Testis (tissue), 3 donors: ENCODE measurements around the gene SYT1. TPM values are rescaled to one million over a fixed set of nuclear protein-coding genes. Genes with fewer than 3 reads are reported as not detected.

Experiments used
- DNase-seq: peaks from one replicate; pipeline ENCODE4 v3.0.0-alpha.2; 2019
- H3K27ac ChIP-seq, 2 donors: fragments of 200-600 bp; sonication (generic); one replicate each; pipeline ENCODE4 v1.5.1; 2019
- H3K27me3 ChIP-seq: fragments of 200-600 bp; sonication (generic); one replicate; pipeline ENCODE4 v1.5.1; 2019
- H3K36me3 ChIP-seq: fragments of 200-600 bp; sonication (generic); one replicate; pipeline ENCODE4 v1.5.1; 2017; ENCODE audit warnings: low read depth; ENCODE audit errors: missing control alignments
- H3K4me1 ChIP-seq: fragments of 200-600 bp; sonication (generic); one replicate; pipeline ENCODE4 v1.5.1; 2019
- H3K4me3 ChIP-seq, 2 donors: fragments of 200-600 bp; sonication (generic); one replicate each; pipeline ENCODE4 v1.5.1; 2017 to 2019
- H3K9me3 ChIP-seq: fragments of 200-600 bp; sonication (generic); one replicate; pipeline ENCODE4 v1.5.1; 2017
- POLR2A ChIP-seq: fragments of 450-650 bp; IDR thresholded peaks from one replicate; pipeline ENCODE4 v1.6.1; 2017; ENCODE audit warnings: antibody characterized with exemption, mild to moderate bottlenecking, moderate library complexity
- WGBS, 2 donors: methylation state at CpG; one replicate each; pipeline ENCODE4 v1.1.5; 2018; 5-methylcytosine and 5-hydroxymethylcytosine counted together
- intact Hi-C: fragments of 100-400 bp; cut with DNase I; formaldehyde crosslinking; loops from one replicate; pipeline ENCODE4 v1.15.1; 2023; ENCODE audit warnings: low total_unique reads
- polyA plus RNA-seq: library from polyadenylated mRNA; stranded (reverse); fragments of 350-450 nt; fragmentation: Illumina TruSeq; extraction: RNeasy Lipid Tissue Mini Kit (QIAGEN cat#74804); gene quantifications from one replicate; pipeline ENCODE4 v1.2.3, GENCODE V29; 2014; ENCODE audit warnings: low read depth, low replicate concordance; ENCODE audit not compliant: insufficient read depth
- total RNA-seq, 2 donors: library from RNA; depleted of rRNA; stranded (reverse); fragments of >200 nt; gene quantifications; one replicate each; pipeline ENCODE4 v1.2.3, GENCODE V29; 2016
- TF ChIP-seq, protein P1 (sequence below), 3 experiments: fragments of 450-650 bp in 2 of 3; fragments of 200-600 bp in 1 of 3; sonication (generic) in 1 of 3; IDR thresholded peaks; one replicate each; pipeline ENCODE4 v1.5.1; 2016 to 2019; ENCODE audit warnings: antibody characterized with exemption in 3 of 3, mild to moderate bottlenecking in 2 of 3, moderate library complexity in 1 of 3

SYT1 gene
- total and polyA plus RNA-seq, 3 donors from 2014 or later = 1.1 to 1.7 (median 1.3) TPM

DNA sequence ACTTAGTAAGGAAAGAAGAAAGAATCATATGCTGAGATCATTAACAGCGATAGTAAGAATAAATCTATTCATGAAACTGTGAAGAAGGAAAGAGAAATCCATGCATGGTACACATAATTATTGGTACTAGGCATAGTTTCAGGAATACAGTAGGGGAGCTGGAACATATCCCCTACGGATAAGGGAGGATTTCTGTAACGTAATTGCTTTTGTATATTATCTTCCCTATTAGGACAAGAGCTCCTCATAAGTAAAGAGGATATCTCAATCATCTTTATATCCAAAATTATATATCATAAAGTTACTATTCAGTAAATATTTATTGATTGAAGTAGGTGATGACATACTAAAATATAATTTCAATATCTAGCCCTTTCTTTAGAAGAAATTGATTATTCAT lies 22.9 kb downstream of the SYT1 start:
- Histone ChIP-seq H3K4me3 (no peak overlapping the region), H3K27me3 (no peaks in the 10 kb centered on the region), H3K36me3 (no peaks in the 10 kb centered on the region), H3K9me3 (no peaks in the 10 kb centered on the region), H3K4me1 (no peaks in the 10 kb centered on the region), H3K27ac (no peak overlapping the region)
- TF ChIP-seq POLR2A = no peak
- TF ChIP-seq, protein P1, sequence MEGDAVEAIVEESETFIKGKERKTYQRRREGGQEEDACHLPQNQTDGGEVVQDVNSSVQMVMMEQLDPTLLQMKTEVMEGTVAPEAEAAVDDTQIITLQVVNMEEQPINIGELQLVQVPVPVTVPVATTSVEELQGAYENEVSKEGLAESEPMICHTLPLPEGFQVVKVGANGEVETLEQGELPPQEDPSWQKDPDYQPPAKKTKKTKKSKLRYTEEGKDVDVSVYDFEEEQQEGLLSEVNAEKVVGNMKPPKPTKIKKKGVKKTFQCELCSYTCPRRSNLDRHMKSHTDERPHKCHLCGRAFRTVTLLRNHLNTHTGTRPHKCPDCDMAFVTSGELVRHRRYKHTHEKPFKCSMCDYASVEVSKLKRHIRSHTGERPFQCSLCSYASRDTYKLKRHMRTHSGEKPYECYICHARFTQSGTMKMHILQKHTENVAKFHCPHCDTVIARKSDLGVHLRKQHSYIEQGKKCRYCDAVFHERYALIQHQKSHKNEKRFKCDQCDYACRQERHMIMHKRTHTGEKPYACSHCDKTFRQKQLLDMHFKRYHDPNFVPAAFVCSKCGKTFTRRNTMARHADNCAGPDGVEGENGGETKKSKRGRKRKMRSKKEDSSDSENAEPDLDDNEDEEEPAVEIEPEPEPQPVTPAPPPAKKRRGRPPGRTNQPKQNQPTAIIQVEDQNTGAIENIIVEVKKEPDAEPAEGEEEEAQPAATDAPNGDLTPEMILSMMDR (IDR thresholded peaks at IDR 0.05) = no peak
- 84 to 88% methylated on average over 3 of the region's 3 CpGs for WGBS, 2 donors
- intact Hi-C loops = no loop called here
- no peak for DNase-seq

DNA sequence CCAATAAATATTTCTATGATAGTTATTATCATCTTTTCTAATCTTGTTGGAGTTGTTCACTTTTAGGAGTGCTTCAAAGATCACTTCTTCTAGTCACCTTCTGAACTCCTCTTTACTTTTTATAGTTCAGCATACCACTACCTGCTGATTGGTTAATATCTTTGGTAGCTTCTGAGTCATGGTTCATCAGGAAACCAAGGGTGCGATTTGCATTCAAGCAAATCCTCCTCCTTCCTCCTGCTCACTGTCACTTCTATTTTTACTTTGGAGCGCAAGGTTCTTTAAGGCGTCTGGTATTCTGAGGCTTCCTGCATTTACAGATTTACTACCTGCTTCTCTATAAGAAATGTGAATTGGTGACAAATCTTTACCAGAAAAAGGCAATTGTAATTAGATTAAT lies 24.0 kb downstream of the SYT1 start:
- H3K9me3 ChIP-seq = no peaks in the 10 kb centered on the region
- WGBS, 2 donors = 76 to 87% methylated on average over 3 of the region's 3 CpGs
- H3K27me3 ChIP-seq = no peaks in the 10 kb centered on the region
- no peak overlapping the region for H3K4me3 ChIP-seq
- no peaks in the 10 kb centered on the region for H3K4me1 ChIP-seq
- H3K36me3 ChIP-seq = no peaks in the 10 kb centered on the region
- H3K27ac ChIP-seq = no peak overlapping the region
- TF ChIP-seq POLR2A = no peak
- TF ChIP-seq, protein P1 (IDR thresholded peaks at IDR 0.05) = no peak
- DNase-seq = no peak
- intact Hi-C loops = no loop called here

- no peaks in the 10 kb centered on the region for H3K4me1 ChIP-seq
- WGBS, 2 donors = 60 to 69% methylated on average over 1 of the region's 1 CpG
- no peak overlapping the region for H3K27ac ChIP-seq
- intact Hi-C loops = no loop called here
- TF ChIP-seq POLR2A = no peak
- TF ChIP-seq, protein P1 (IDR thresholded peaks at IDR 0.05) = no peak
- no peaks in the 10 kb centered on the region for H3K27me3 ChIP-seq
- no peak for DNase-seq
- H3K4me3 ChIP-seq = no peak overlapping the region
- H3K9me3 ChIP-seq = no peaks in the 10 kb centered on the region
- no peaks in the 10 kb centered on the region for H3K36me3 ChIP-seq
Observed at GRCh38 chr12:78891646-78892353, 27.2 kb downstream of the SYT1 start.

- no peaks in the 10 kb centered on the region for H3K9me3 ChIP-seq
- no peak overlapping the region for H3K27ac ChIP-seq
- intact Hi-C loops = no loop called here
- TF ChIP-seq POLR2A = no peak
- TF ChIP-seq, protein P1 (IDR thresholded peaks at IDR 0.05) = no peak
- 56 to 79% methylated on average over 1 of the region's 1 CpG for WGBS, 2 donors
- no peaks in the 10 kb centered on the region for H3K4me1 ChIP-seq
- H3K4me3 ChIP-seq = no peak overlapping the region
- no peaks in the 10 kb centered on the region for H3K36me3 ChIP-seq
- no peaks in the 10 kb centered on the region for H3K27me3 ChIP-seq
- peak; percentile 34 for DNase-seq
Observed at GRCh38 chr12:78898416-78898815, 33.8 kb downstream of the SYT1 start.

DNA sequence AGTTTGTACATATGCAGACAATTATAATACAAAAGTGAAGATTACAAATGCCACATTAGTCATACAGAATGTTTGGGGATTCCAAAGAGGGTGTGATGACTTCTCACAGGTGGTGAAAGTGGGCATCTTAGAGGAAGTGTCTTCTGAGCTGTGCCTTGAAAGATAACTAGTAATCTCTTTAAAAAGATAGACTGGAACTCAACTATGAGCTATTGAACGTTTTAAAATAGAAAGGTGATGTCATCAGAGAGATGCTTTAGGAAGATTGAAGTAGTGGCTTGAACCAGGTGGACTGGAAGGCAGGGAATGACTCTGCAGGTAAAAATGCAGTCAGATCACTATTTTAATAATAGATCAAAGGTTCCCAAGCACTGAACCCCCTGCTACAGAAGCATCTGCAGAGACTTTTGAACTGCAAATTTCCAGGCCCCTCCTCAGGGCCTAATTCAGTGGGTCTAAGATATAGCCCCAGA lies 50.3 kb downstream of the SYT1 start:
- DNase-seq = no peak
- Histone ChIP-seq H3K4me1 (no peaks in the 10 kb centered on the region), H3K4me3 (no peak overlapping the region), H3K27ac (no peak overlapping the region), H3K9me3 (no peaks in the 10 kb centered on the region), H3K36me3 (peaks cover 3% of the 10 kb centered on the region), H3K27me3 (no peaks in the 10 kb centered on the region)
- intact Hi-C loops = no loop called here
- WGBS, 2 donors = 30 to 43% methylated on average over 1 of the region's 1 CpG
- no peak for TF ChIP-seq POLR2A
- TF ChIP-seq, protein P1 (IDR thresholded peaks at IDR 0.05) = no peak
